ENCODE results near the gene CER1.

Gene CER1

GRCh38 chr9:14722391-14723035, at the start of gene CER1:
Gene CER1, minus strand, starts transcription at chr9:14722733. Its CDS starts 61 bp downstream, at chr9:14722672.
- H3K27me3 Mint-ChIP-seq = peaks cover 2% of the 10 kb centered on the region
- no peaks in the 10 kb centered on the region for H3K4me1 Mint-ChIP-seq

GRCh38 chr9:14770592-14770991, 48.1 kb upstream of the CER1 start:
- Mint-ChIP-seq H3K27ac (no peak overlapping the region), H3K4me3 (no peak overlapping the region), H3K36me3 (no peaks in the 10 kb centered on the region), H3K4me1 (no peaks in the 10 kb centered on the region), H3K9me3 (no peaks in the 10 kb centered on the region), H3K27me3 (peaks cover 6% of the 10 kb centered on the region)

More at GRCh38 chr9:14722391-14723035, at the start of gene CER1:
- Mint-ChIP-seq H3K27ac (no peak within 1 kb of the TSS), H3K36me3 (no peaks in the 10 kb centered on the region), H3K4me3 (no peak within 1 kb of the TSS), H3K9me3 (no peaks in the 10 kb centered on the region)

GRCh38 chr9:14769230-14769571, 46.7 kb upstream of the CER1 start:
- no peaks in the 10 kb centered on the region for H3K36me3 Mint-ChIP-seq
- H3K4me3 Mint-ChIP-seq = no peak overlapping the region
- no peaks in the 10 kb centered on the region for H3K4me1 Mint-ChIP-seq
- H3K27ac Mint-ChIP-seq = no peak overlapping the region
- peaks cover 6% of the 10 kb centered on the region for H3K27me3 Mint-ChIP-seq
- H3K9me3 Mint-ChIP-seq = no peaks in the 10 kb centered on the region

- H3K27ac Mint-ChIP-seq = no peak overlapping the region
- no peak overlapping the region for H3K4me3 Mint-ChIP-seq
- H3K36me3 Mint-ChIP-seq = no peaks in the 10 kb centered on the region
- no peaks in the 10 kb centered on the region for H3K9me3 Mint-ChIP-seq
- H3K4me1 Mint-ChIP-seq = no peaks in the 10 kb centered on the region
- H3K27me3 Mint-ChIP-seq = peaks cover 7% of the 10 kb centered on the region
These were observed 46.1 kb upstream of the CER1 start for GRCh38 chr9:14768405-14769229.

- Mint-ChIP-seq H3K36me3 (no peaks in the 10 kb centered on the region), H3K9me3 (no peaks in the 10 kb centered on the region), H3K4me1 (no peaks in the 10 kb centered on the region), H3K27me3 (peaks cover 9% of the 10 kb centered on the region), H3K4me3 (no peak overlapping the region), H3K27ac (no peak overlapping the region)
These were observed 43.8 kb upstream of the CER1 start for GRCh38 chr9:14766299-14766698.

GRCh38 chr9:14761584-14761983, 39.1 kb upstream of the CER1 start:
- H3K9me3 Mint-ChIP-seq = no peaks in the 10 kb centered on the region
- H3K27ac Mint-ChIP-seq = no peak overlapping the region
- H3K4me3 Mint-ChIP-seq = no peak overlapping the region
- H3K36me3 Mint-ChIP-seq = no peaks in the 10 kb centered on the region
- peaks cover 5% of the 10 kb centered on the region for H3K27me3 Mint-ChIP-seq
- no peaks in the 10 kb centered on the region for H3K4me1 Mint-ChIP-seq

- H3K27me3 Mint-ChIP-seq = peaks cover 6% of the 10 kb centered on the region
- H3K9me3 Mint-ChIP-seq = no peaks in the 10 kb centered on the region
- no peaks in the 10 kb centered on the region for H3K4me1 Mint-ChIP-seq
- no peak overlapping the region for H3K27ac Mint-ChIP-seq
- H3K36me3 Mint-ChIP-seq = no peaks in the 10 kb centered on the region
- no peak overlapping the region for H3K4me3 Mint-ChIP-seq
These were observed 37.5 kb upstream of the CER1 start for GRCh38 chr9:14760060-14760459.

GRCh38 chr9:14756291-14756690, 33.8 kb upstream of the CER1 start:
- H3K27ac Mint-ChIP-seq = no peak overlapping the region
- H3K9me3 Mint-ChIP-seq = no peaks in the 10 kb centered on the region
- H3K4me1 Mint-ChIP-seq = no peaks in the 10 kb centered on the region
- H3K4me3 Mint-ChIP-seq = no peak overlapping the region
- no peaks in the 10 kb centered on the region for H3K36me3 Mint-ChIP-seq
- peaks cover 11% of the 10 kb centered on the region for H3K27me3 Mint-ChIP-seq

GRCh38 chr9:14752871-14753270, 30.3 kb upstream of the CER1 start:
- no peaks in the 10 kb centered on the region for H3K36me3 Mint-ChIP-seq
- peaks cover 13% of the 10 kb centered on the region for H3K27me3 Mint-ChIP-seq
- no peaks in the 10 kb centered on the region for H3K9me3 Mint-ChIP-seq
- H3K27ac Mint-ChIP-seq = no peak overlapping the region
- H3K4me3 Mint-ChIP-seq = no peak overlapping the region
- H3K4me1 Mint-ChIP-seq = peaks cover 20% of the 10 kb centered on the region

- H3K36me3 Mint-ChIP-seq = no peaks in the 10 kb centered on the region
- no peak overlapping the region for H3K4me3 Mint-ChIP-seq
- peaks cover 20% of the 10 kb centered on the region for H3K4me1 Mint-ChIP-seq
- no peaks in the 10 kb centered on the region for H3K9me3 Mint-ChIP-seq
- H3K27ac Mint-ChIP-seq = no peak overlapping the region
- H3K27me3 Mint-ChIP-seq = peaks cover 13% of the 10 kb centered on the region
These were observed 29.7 kb upstream of the CER1 start for GRCh38 chr9:14752271-14752670.

GRCh38 chr9:14750821-14751220, 28.3 kb upstream of the CER1 start:
- peaks cover 20% of the 10 kb centered on the region for H3K4me1 Mint-ChIP-seq
- H3K27ac Mint-ChIP-seq = no peak overlapping the region
- H3K4me3 Mint-ChIP-seq = no peak overlapping the region
- no peaks in the 10 kb centered on the region for H3K9me3 Mint-ChIP-seq
- no peaks in the 10 kb centered on the region for H3K36me3 Mint-ChIP-seq
- peaks cover 12% of the 10 kb centered on the region for H3K27me3 Mint-ChIP-seq

GRCh38 chr9:14749741-14750211, 27.2 kb upstream of the CER1 start:
- H3K36me3 Mint-ChIP-seq = no peaks in the 10 kb centered on the region
- H3K9me3 Mint-ChIP-seq = peaks cover 3% of the 10 kb centered on the region
- H3K27ac Mint-ChIP-seq = no peak overlapping the region
- H3K4me1 Mint-ChIP-seq = peaks cover 20% of the 10 kb centered on the region
- H3K27me3 Mint-ChIP-seq = peaks cover 12% of the 10 kb centered on the region
- H3K4me3 Mint-ChIP-seq = no peak overlapping the region

GRCh38 chr9:14748373-14748772, 25.8 kb upstream of the CER1 start:
- no peaks in the 10 kb centered on the region for H3K36me3 Mint-ChIP-seq
- H3K27me3 Mint-ChIP-seq = peaks cover 10% of the 10 kb centered on the region
- H3K27ac Mint-ChIP-seq = no peak overlapping the region
- peaks cover 20% of the 10 kb centered on the region for H3K4me1 Mint-ChIP-seq
- peaks cover 5% of the 10 kb centered on the region for H3K9me3 Mint-ChIP-seq
- no peak overlapping the region for H3K4me3 Mint-ChIP-seq

GRCh38 chr9:14747111-14747510, 24.6 kb upstream of the CER1 start:
- Mint-ChIP-seq H3K27me3 (peaks cover 4% of the 10 kb centered on the region), H3K9me3 (peaks cover 5% of the 10 kb centered on the region), H3K36me3 (no peaks in the 10 kb centered on the region), H3K4me1 (peaks cover 20% of the 10 kb centered on the region), H3K4me3 (no peak overlapping the region), H3K27ac (no peak overlapping the region)

- Mint-ChIP-seq H3K27me3 (peaks cover 4% of the 10 kb centered on the region), H3K4me1 (peaks cover 20% of the 10 kb centered on the region), H3K9me3 (peaks cover 5% of the 10 kb centered on the region), H3K27ac (no peak overlapping the region), H3K36me3 (no peaks in the 10 kb centered on the region), H3K4me3 (no peak overlapping the region)
These were observed 24.1 kb upstream of the CER1 start for GRCh38 chr9:14746626-14747025.

GRCh38 chr9:14744768-14745167, 22.2 kb upstream of the CER1 start:
- Mint-ChIP-seq H3K27ac (no peak overlapping the region), H3K9me3 (peaks cover 5% of the 10 kb centered on the region), H3K4me1 (peaks cover 8% of the 10 kb centered on the region), H3K27me3 (peaks cover 3% of the 10 kb centered on the region), H3K36me3 (no peaks in the 10 kb centered on the region), H3K4me3 (no peak overlapping the region)

All from activated naive CD4-positive, alpha-beta T cell treated with anti-CD3 and anti-CD28 coated beads, Interleukin-2, amount 50 U/mL, for 24 hours (primary cell).